ENCODE data around the gene KIF25. TPM values are rescaled to one million over a fixed set of nuclear protein-coding genes. Genes with fewer than 3 reads are reported as not detected.
"Not testable (repeated sequence)": the region's sequence is repeated elsewhere in the genome, so short reads cannot be mapped to it uniquely, and the experiment has no call there.

The KIF25 gene
- total and polyA plus RNA-seq, 4 donors: 0.05 TPM; not detected in 3

GRCh38 chr6:168001029-168001332, 3.5 kb downstream of the KIF25 start (continued):
- no peak for TF ChIP-seq ZBTB33 (IDR thresholded peaks at IDR 0.05)

- H3K9me3 ChIP-seq (ENCODE audit: control insufficient read depth in 4 of 4, low read length in 3 of 4); H3K9ac ChIP-seq (ENCODE audit: low read depth in 1 of 2, low read length in 2 of 2); H3K4me3 ChIP-seq (ENCODE audit: low read depth in 1 of 3, low read length in 3 of 3); H3K36me3 ChIP-seq (ENCODE audit: control insufficient read depth in 4 of 4, insufficient read depth in 3 of 4, low read depth in 1 of 4, low read length in 3 of 4); H3K4me1 ChIP-seq (ENCODE audit: control insufficient read depth in 4 of 4, insufficient read depth in 4 of 4, low read length in 3 of 4); H3K27me3 ChIP-seq (ENCODE audit: control insufficient read depth in 4 of 4, insufficient read depth in 4 of 4, low read length in 3 of 4); DNase-seq (ENCODE audit: low spot score); H3K27ac ChIP-seq (ENCODE audit: low read depth in 1 of 2, low read length in 2 of 2): not testable (repeated sequence)
- 85% methylated on average over 19 of the region's 21 CpGs for WGBS
These were observed 4.0 kb downstream of the KIF25 start for GRCh38 chr6:168001514-168001913.

- TF ChIP-seq FOXA2 (IDR thresholded peaks at IDR 0.05): no peak
- no peak for TF ChIP-seq TAF1 (conservative IDR thresholded peaks at IDR 0.05)
- TF ChIP-seq, protein P1, sequence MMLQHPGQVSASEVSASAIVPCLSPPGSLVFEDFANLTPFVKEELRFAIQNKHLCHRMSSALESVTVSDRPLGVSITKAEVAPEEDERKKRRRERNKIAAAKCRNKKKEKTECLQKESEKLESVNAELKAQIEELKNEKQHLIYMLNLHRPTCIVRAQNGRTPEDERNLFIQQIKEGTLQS (IDR thresholded peaks at IDR 0.05): no peak
- TF ChIP-seq FOXA1 (IDR thresholded peaks at IDR 0.05): no peak
- no peak for TF ChIP-seq RAD21 (IDR thresholded peaks at IDR 0.05)
- TF ChIP-seq SP1 (IDR thresholded peaks at IDR 0.05): no peak
- TF ChIP-seq GABPA (IDR thresholded peaks at IDR 0.05 in 1 of 2, conservative IDR thresholded peaks at IDR 0.05 in 1 of 2): no peak
- no peak for TF ChIP-seq MAX (IDR thresholded peaks at IDR 0.05)
- no peak for TF ChIP-seq NR2F2 (IDR thresholded peaks at IDR 0.05)
- no peak for TF ChIP-seq HNF4G (IDR thresholded peaks at IDR 0.05)
- no peak for TF ChIP-seq HNF4A (conservative IDR thresholded peaks at IDR 0.05)
- TF ChIP-seq YY1 (IDR thresholded peaks at IDR 0.05): no peak
- no peak for TF ChIP-seq JUND (IDR thresholded peaks at IDR 0.05)
- no peak for TF ChIP-seq ZBTB33 (IDR thresholded peaks at IDR 0.05)
- TF ChIP-seq EGR1 (IDR thresholded peaks at IDR 0.05; ENCODE audit: low read depth in 2 of 2): no peak
- TF ChIP-seq, protein P2, sequence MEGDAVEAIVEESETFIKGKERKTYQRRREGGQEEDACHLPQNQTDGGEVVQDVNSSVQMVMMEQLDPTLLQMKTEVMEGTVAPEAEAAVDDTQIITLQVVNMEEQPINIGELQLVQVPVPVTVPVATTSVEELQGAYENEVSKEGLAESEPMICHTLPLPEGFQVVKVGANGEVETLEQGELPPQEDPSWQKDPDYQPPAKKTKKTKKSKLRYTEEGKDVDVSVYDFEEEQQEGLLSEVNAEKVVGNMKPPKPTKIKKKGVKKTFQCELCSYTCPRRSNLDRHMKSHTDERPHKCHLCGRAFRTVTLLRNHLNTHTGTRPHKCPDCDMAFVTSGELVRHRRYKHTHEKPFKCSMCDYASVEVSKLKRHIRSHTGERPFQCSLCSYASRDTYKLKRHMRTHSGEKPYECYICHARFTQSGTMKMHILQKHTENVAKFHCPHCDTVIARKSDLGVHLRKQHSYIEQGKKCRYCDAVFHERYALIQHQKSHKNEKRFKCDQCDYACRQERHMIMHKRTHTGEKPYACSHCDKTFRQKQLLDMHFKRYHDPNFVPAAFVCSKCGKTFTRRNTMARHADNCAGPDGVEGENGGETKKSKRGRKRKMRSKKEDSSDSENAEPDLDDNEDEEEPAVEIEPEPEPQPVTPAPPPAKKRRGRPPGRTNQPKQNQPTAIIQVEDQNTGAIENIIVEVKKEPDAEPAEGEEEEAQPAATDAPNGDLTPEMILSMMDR (IDR thresholded peaks at IDR 0.05; ENCODE audit: low read depth, low read length, missing input control): no peak
- no peak for TF ChIP-seq REST (IDR thresholded peaks at IDR 0.05)
- H3K27ac ChIP-seq (ENCODE audit: low read depth in 1 of 2, low read length in 2 of 2): no peak overlapping the region
- DNase-seq (ENCODE audit: low spot score): peak; percentile 13
- H3K27me3 ChIP-seq (ENCODE audit: control insufficient read depth in 4 of 4, insufficient read depth in 4 of 4, low read length in 3 of 4): no peaks in the 10 kb centered on the region
- H3K9ac ChIP-seq (ENCODE audit: low read depth in 1 of 2, low read length in 2 of 2): no peak overlapping the region
- 81% methylated on average over 6 of the region's 6 CpGs for WGBS
- H3K4me1 ChIP-seq (ENCODE audit: control insufficient read depth in 4 of 4, insufficient read depth in 4 of 4, low read length in 3 of 4): no peaks in the 10 kb centered on the region
- H3K4me3 ChIP-seq (ENCODE audit: low read depth in 1 of 3, low read length in 3 of 3): no peak overlapping the region
- no peaks in the 10 kb centered on the region for H3K36me3 ChIP-seq (ENCODE audit: control insufficient read depth in 4 of 4, insufficient read depth in 3 of 4, low read depth in 1 of 4, low read length in 3 of 4)
- H3K9me3 ChIP-seq (ENCODE audit: control insufficient read depth in 4 of 4, low read length in 3 of 4): no peaks in the 10 kb centered on the region
These were observed 5.3 kb downstream of the KIF25 start for GRCh38 chr6:168002804-168003203.
